Fibroblast of lung (primary cell): ENCODE data around the gene PHETA2. TPM values are rescaled to one million over a fixed set of nuclear protein-coding genes. Genes with fewer than 3 reads are reported as not detected.

ENCODE experiments used
- DNase-seq, 2 donors: peaks; one replicate each; pipeline versions ENCODE4 v3.0.0 to v3.0.0-alpha.2; 2010; ENCODE audit warnings: low read depth in 2 of 2
- H2AFZ ChIP-seq: 2 replicates; pipeline ENCODE4 v1.5.1; 2012; ENCODE audit warnings: low read length, control low read depth, inconsistent platforms
- H3K27ac ChIP-seq: 2 replicates; pipeline ENCODE4 v1.5.1; 2011; ENCODE audit warnings: low read length, control low read depth; ENCODE audit not compliant: insufficient read depth
- H3K27me3 ChIP-seq: 2 replicates; pipeline ENCODE4 v1.5.1; 2011; ENCODE audit warnings: mild to moderate bottlenecking, low read length; ENCODE audit not compliant: control insufficient read depth, insufficient read depth
- H3K36me3 ChIP-seq: 2 replicates; pipeline ENCODE4 v1.5.1; 2011; ENCODE audit warnings: low read length; ENCODE audit not compliant: control insufficient read depth, insufficient read depth
- H3K4me1 ChIP-seq: 2 replicates; pipeline ENCODE4 v1.5.1; 2011; ENCODE audit warnings: low read length; ENCODE audit not compliant: control insufficient read depth, insufficient read depth; ENCODE audit errors: extremely low read depth
- H3K4me2 ChIP-seq: 2 replicates; pipeline ENCODE4 v1.5.1; 2011; ENCODE audit warnings: low read length, control low read depth; ENCODE audit not compliant: insufficient read depth; ENCODE audit errors: extremely low read depth
- H3K4me3 ChIP-seq, 4 experiments: fragments of 200-600 bp in 1 of 4; sonication (generic) in 1 of 4; replicated peaks in 1 of 4; 2 replicates each; pipeline ENCODE4 v1.5.1; 2011 to 2016; ENCODE audit warnings: low read length in 4 of 4, low read depth in 3 of 4, mild to moderate bottlenecking in 3 of 4, control low read depth in 2 of 4, inconsistent platforms in 1 of 4, mixed read lengths in 1 of 4; ENCODE audit not compliant: insufficient read depth in 1 of 4; ENCODE audit errors: control extremely low read depth in 1 of 4
- H3K79me2 ChIP-seq: 2 replicates; pipeline ENCODE4 v1.5.1; 2012; ENCODE audit warnings: mild to moderate bottlenecking, low read length, inconsistent platforms; ENCODE audit not compliant: control insufficient read depth, insufficient read depth
- H3K9ac ChIP-seq: 2 replicates; pipeline ENCODE4 v1.5.1; 2011; ENCODE audit warnings: mild to moderate bottlenecking, low read length, control low read depth; ENCODE audit not compliant: insufficient read depth
- H3K9me3 ChIP-seq: 2 replicates; pipeline ENCODE4 v1.5.1; 2012; ENCODE audit warnings: low read depth, low read length; ENCODE audit not compliant: control insufficient read depth, insufficient read depth
- H4K20me1 ChIP-seq: 2 replicates; pipeline ENCODE4 v1.5.1; 2011; ENCODE audit warnings: low read length; ENCODE audit not compliant: control insufficient read depth, insufficient read depth; ENCODE audit errors: extremely low read depth
- EZH2 ChIP-seq: IDR thresholded peaks from 2 replicates; pipeline ENCODE4 v1.5.1; 2012; ENCODE audit warnings: low read length, control low read depth, mild to moderate bottlenecking; ENCODE audit errors: missing control alignments
- polyA plus RNA-seq, 2 donors: library from polyadenylated mRNA; depleted of rRNA in 1 of 2; stranded (reverse) in 1 of 2; unstranded in 1 of 2; fragments of >200 nt; gene quantifications; 2 replicates each; pipeline ENCODE4 v1.2.1, GENCODE V29; 2011 to 2012; ENCODE audit warnings: missing spikeins in 1 of 2
- total RNA-seq: library from RNA; depleted of rRNA; stranded (reverse); fragments of >200 nt; gene quantifications from 2 replicates; pipeline ENCODE4 v1.2.1, GENCODE V29; 2014
- TF ChIP-seq, protein P1 (sequence below), 2 donors: IDR thresholded peaks in 1 of 2; conservative IDR thresholded peaks in 1 of 2; 1 replicate in 1 of 2; 2 replicates in 1 of 2; pipeline ENCODE4 v1.5.1; 2011 to 2012; ENCODE audit warnings: low read length in 2 of 2, control low read depth in 1 of 2, inconsistent platforms in 1 of 2, low read depth in 1 of 2, mild to moderate bottlenecking in 1 of 2

Gene PHETA2
- total and polyA plus RNA-seq, 2 donors (not counting 1 experiment from before 2014, with no cell fraction given) = 19.2 to 20.0 TPM

GRCh38 chr22:42084874-42085273 lies 10.8 kb downstream of the PHETA2 start:
- Histone ChIP-seq H4K20me1 (no peaks in the 10 kb centered on the region), H3K36me3 (peaks cover 12% of the 10 kb centered on the region), H3K4me3 (no peak overlapping the region), H3K4me2 (no peak overlapping the region), H3K27me3 (no peaks in the 10 kb centered on the region), H3K79me2 (peaks cover 20% of the 10 kb centered on the region), H3K9me3 (no peaks in the 10 kb centered on the region), H3K9ac (no peak overlapping the region), H3K4me1 (no peaks in the 10 kb centered on the region), H2AFZ (no peak overlapping the region), H3K27ac (no peak overlapping the region)
- TF ChIP-seq, protein P1, sequence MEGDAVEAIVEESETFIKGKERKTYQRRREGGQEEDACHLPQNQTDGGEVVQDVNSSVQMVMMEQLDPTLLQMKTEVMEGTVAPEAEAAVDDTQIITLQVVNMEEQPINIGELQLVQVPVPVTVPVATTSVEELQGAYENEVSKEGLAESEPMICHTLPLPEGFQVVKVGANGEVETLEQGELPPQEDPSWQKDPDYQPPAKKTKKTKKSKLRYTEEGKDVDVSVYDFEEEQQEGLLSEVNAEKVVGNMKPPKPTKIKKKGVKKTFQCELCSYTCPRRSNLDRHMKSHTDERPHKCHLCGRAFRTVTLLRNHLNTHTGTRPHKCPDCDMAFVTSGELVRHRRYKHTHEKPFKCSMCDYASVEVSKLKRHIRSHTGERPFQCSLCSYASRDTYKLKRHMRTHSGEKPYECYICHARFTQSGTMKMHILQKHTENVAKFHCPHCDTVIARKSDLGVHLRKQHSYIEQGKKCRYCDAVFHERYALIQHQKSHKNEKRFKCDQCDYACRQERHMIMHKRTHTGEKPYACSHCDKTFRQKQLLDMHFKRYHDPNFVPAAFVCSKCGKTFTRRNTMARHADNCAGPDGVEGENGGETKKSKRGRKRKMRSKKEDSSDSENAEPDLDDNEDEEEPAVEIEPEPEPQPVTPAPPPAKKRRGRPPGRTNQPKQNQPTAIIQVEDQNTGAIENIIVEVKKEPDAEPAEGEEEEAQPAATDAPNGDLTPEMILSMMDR (conservative IDR thresholded peaks at IDR 0.05 in 1 of 2, IDR thresholded peaks at IDR 0.05 in 1 of 2; ENCODE audit: low read depth in 1 of 2, low read length in 2 of 2) = no peak
- TF ChIP-seq EZH2 = no peak
- no peak for DNase-seq

DNA sequence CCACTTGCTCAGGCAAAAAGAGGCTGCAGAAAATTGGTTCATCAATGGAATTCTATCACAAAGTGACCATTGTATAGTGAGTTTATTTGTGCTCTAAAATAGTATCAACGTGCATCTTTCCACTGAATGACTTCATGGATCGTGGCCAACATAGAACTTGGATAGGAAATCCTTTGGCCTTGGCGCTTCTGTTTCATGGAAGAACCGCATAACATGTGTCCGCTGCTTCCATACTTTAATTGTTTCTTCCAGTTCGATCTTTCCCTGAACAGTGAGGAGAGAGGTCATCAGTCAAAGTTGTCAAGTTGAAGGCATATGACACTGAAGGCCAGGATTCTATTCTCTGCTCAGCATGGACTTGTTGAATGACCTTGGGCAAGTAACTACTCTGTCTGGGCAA lies 12.0 kb downstream of the PHETA2 start:
- Histone ChIP-seq H3K9ac (no peak overlapping the region), H4K20me1 (no peaks in the 10 kb centered on the region), H3K4me2 (no peak overlapping the region), H3K27ac (no peak overlapping the region), H2AFZ (no peak overlapping the region), H3K9me3 (no peaks in the 10 kb centered on the region), H3K36me3 (peaks cover 12% of the 10 kb centered on the region), H3K79me2 (peaks cover 22% of the 10 kb centered on the region), H3K4me1 (no peaks in the 10 kb centered on the region), H3K4me3 (no peak overlapping the region), H3K27me3 (no peaks in the 10 kb centered on the region)
- no peak for TF ChIP-seq EZH2
- TF ChIP-seq, protein P1 (conservative IDR thresholded peaks at IDR 0.05 in 1 of 2, IDR thresholded peaks at IDR 0.05 in 1 of 2; ENCODE audit: low read depth in 1 of 2, low read length in 2 of 2) = no peak
- no peak for DNase-seq

DNA sequence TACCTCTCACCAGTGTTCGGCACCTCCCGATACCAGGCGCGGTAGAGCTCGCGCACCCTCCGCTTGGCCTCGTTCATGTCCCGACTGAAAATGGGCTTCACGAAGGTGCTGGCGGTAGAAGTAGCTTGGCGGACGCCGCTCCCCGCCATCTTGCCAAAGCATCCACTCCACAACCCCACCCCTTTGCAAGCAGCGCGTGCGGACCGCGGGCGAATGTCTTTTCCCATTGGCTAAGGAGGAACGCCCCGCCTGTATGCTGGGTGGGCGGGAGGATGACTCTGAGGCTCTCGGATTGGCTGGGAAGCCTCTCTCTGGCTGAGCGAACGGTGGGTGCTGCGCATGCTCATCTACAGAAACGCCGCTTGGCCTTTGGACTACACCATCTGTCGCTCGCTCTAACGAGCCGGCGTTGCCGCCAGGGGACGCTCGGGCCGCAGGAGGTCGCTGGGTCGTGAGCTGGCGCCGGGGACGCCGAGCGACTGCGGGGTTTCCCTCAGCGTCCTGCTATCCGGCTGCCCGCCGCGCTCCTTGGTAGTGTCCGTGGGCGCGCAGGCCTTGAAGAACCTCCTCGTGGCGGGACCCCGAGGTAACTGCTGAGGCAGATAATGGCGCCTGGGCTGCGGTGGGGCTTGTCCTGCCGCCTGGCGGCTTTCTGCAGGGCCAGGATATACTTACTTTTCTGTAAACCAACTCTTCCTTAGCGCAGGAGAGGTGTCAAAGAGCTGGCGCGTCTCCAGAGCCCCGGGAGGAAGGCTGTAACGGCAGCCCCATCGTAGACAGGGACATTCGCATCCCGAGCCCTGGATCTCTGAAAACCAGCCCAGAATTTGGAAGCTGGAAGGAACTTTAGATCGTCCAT lies 16.8 kb downstream of the PHETA2 start, which contains the start of gene NDUFA6:
NDUFA6 (minus strand) TSS at position 177 of the 859 bp plus-strand sequence; CDS start at position 149, 28 bp downstream.
- peak within 1 kb of the TSS; percentile 90 for H3K4me2 ChIP-seq
- H3K27ac ChIP-seq = peak within 1 kb of the TSS; percentile 99
- no peaks in the 10 kb centered on the region for H3K36me3 ChIP-seq
- no peak for TF ChIP-seq EZH2
- TF ChIP-seq, protein P1 (conservative IDR thresholded peaks at IDR 0.05 in 1 of 2, IDR thresholded peaks at IDR 0.05 in 1 of 2; ENCODE audit: low read depth in 1 of 2, low read length in 2 of 2) = peak; percentile 81 to 85
- H3K9ac ChIP-seq = peak within 1 kb of the TSS; percentile 95
- H3K27me3 ChIP-seq = no peaks in the 10 kb centered on the region
- no peaks in the 10 kb centered on the region for H4K20me1 ChIP-seq
- peaks cover 19% of the 10 kb centered on the region for H3K79me2 ChIP-seq
- peak within 1 kb of the TSS; percentile 93 for H2AFZ ChIP-seq
- no peaks in the 10 kb centered on the region for H3K9me3 ChIP-seq
- peaks cover 4% of the 10 kb centered on the region for H3K4me1 ChIP-seq
- DNase-seq = peak; percentile 98
- peak within 1 kb of the TSS; percentile 80 to 96 (median 89) for H3K4me3 ChIP-seq
